Measurements from ENCODE around the gene VIPR2.
"Not testable (repeated sequence)": the region's sequence is repeated elsewhere in the genome, so short reads cannot be mapped to it uniquely, and the experiment has no call there.

The VIPR2 gene

DNA sequence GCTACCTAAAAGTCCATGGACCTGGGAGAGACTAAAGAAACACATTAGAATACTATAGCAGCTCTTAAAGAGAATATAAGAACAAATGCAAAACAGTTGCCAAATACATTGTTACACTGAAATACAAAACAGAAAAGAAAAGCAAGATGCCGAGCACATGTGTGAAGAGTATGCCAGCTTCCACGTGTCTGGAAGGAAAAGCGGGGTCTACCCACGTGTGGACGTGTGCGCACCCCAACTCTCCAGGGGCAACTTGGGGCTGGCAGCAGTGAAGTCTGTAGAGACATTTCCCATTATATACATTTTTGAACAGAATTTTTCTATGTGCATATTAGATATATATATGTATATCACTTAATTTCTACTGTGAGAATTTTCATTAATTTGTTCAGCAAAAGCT lies 6.2 kb downstream of the VIPR2 start:
- no peak for DNase-seq

DNA sequence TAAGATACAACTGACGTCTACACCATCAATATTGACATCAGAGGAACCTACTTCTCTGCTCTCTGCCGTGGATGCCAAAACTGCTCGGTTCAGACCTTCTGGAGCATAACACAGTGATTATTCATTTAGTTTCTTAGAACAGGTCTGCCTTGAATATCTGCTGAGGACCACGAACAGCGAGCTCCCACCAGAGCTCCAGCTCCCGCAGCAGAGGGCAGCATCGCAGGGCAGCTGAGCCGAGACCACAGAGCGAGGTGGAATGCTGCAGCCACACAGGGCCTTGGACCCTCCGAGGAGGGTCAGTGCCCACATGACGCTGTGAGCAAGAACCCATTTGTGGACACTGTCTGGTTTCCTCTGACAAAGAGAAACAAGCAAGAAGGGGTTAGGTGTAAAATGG lies 6.8 kb downstream of the VIPR2 start:
- DNase-seq = no peak

- no peak for DNase-seq
Measured at GRCh38 chr7:159136846-159137245, 7.8 kb downstream of the VIPR2 start.

- peak; percentile 6 for DNase-seq
Measured at GRCh38 chr7:159136442-159136841, 8.2 kb downstream of the VIPR2 start.

- DNase-seq = peak; percentile 7
Measured at GRCh38 chr7:159136013-159136412, 8.7 kb downstream of the VIPR2 start.

DNA sequence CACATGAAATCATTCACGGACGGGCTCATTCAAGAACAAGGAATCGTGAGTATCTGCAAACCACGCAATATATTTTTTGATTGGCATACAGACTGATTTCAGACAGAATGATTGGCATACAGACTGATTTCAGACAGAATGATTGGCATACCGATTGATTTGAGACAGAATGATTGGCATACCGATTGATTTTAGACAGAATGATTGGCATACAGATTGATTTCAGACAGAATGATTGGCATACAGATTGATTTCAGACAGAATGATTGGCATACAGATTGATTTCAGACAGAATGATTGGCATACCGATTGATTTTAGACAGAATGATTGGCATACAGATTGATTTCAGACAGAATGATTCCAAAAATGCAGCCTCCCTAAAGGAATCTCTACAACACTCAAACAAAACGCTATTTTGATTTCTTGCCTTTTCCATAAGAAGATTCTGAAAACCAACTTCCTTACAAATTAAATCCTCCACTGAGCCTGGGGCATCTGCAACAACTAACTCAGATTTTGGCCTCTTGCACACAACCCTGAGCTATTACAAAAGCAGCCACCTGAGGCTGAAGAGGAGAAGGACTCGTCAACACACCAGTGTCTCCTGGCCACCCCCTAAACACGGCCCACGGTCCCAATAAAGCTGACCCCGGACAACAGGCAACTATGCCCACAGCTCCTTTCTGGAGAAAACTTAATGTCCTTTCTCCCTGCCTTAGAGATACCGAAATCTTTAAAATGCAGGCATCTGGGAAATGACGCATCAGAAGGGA lies 11.8 kb downstream of the VIPR2 start:
- peak; percentile 26 for DNase-seq

GRCh38 chr7:159130820-159131219 lies 13.8 kb downstream of the VIPR2 start:
- DNase-seq = peak; percentile 4

GRCh38 chr7:159130199-159130775 lies 14.4 kb downstream of the VIPR2 start:
- DNase-seq = peak; percentile 2

DNA sequence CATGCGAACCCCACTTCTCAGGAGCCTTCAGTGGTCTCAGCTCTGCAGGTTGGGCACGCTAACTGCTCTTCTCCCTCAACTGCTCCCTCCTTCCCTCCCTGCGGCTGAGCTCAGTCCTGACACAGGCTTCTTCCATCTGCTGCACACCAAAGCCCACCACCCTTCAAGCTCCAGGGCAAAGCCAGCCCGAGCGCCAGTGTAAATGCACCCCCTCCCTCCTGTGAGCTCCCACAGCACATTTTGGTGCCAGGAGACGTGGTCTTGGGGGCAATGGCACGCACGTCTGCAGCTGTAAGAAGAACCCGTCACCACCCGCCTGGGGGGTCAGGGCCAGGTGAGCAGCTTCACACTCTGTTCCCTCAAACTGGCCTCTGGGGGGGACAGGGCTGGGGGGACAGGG lies 15.9 kb downstream of the VIPR2 start:
- DNase-seq = peak; percentile 13

DNA sequence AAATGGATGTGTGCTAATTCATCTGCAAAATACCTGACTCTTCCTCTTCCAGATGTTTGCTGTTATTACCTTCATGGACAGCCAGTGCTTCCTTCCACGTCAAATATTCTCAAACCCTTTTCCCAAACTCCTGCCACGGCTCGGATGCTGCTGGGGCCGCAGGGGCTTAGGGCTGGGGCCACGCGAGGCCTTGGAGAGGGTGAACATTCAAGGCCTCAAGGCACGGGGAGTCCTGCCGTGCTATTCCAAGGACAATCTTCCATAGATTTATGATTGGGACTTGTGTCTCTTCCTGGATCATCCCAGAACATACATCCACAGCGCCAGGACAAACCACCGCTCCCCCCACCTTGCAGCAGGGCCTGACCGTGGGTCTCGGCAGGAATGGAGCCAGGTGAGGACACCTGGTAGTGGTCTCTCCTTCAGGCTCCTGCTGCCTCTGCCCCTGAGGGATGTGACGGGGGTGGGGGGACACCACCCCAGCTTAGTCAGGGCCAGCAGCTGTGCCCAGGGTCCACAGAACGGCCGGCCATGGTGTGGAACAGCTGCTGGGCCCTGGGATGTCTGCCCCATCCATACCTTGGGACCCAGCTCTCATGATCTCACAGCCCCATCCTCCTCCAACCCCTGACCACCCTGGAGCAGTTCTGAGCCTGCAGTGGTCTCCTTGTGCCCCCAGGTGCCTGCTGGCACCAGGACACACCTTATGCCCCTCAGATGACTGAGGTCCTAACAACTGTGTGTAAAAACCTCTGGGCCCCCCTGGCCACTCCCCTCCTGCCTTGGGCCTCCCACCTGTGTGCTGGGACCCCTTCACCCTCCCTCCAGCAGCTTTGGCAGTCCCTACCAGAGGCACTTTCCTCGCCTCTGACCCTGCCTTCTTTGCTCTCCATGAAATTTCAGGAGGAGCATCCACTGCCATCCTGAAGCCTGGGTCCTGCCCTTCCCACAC lies 16.7 kb downstream of the VIPR2 start:
- DNase-seq = peak; percentile 10

DNA sequence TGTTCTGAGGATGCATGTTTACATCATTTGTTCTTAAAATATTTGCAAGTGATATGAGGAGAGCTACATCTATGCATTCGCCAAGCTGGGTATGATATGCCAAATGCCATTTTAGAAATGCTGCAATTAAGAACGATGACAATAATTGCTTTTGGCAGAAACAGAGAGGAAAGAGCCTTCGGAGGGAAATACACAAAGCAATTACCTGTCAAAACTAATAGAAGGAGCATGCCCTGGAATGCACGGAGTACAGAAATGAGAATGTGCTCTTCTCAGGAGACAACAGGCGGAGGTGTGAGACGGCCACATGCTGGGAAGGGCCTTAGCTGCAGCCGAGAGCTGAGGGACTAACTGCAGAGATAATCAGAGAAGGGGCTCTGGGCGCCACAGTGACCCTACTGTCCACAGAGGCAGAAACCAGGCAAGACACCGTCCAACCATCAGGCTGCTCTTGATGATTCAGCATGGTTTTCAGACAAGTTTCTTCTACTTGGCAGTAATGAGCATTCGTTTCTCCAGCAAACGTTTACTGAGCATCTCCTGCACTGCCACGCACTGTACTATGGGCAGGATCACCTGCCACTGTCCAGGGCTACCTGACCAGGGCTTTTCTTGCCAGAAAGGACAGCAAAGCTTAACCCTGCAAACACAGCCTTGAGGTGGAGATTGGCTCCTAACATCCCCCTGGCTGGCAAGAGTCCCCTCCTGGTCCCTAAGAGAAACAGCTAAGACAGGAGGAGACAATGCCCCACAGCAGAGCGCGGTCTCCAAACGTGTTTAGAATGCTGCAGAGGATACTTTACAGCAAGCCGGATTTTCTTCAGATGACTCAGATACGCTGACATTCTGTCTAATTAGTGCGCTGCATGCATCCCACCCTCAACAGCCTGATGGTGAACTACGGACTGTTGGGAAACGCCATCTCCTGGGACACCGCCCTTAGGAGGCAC lies 18.1 kb downstream of the VIPR2 start:
- peak; percentile 4 for DNase-seq

- no peak for DNase-seq
Measured at GRCh38 chr7:159125955-159126270, 18.8 kb downstream of the VIPR2 start.

GRCh38 chr7:159125104-159125954 lies 19.3 kb downstream of the VIPR2 start:
- DNase-seq = peak; percentile 3

GRCh38 chr7:159123793-159124192 lies 20.9 kb downstream of the VIPR2 start:
- DNase-seq = not testable (repeated sequence)

DNA sequence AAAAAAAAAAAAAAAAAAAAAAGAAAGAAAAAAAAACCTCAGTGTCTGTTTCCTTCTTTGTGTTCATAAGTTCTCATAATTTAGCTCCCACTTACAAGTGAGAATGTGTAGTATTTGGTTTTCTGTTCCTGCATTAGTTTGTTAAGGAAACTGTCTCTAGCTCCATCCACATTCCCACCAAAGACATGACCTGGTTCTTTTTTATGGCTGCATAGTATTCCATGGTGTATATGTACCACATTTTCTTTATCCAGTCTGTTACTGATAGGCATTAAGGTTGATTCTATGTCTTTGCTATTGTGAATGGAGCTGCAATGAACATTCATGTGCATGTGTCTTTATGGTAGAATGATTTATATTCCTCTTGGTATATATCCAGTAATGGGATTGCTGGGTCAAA lies 21.4 kb downstream of the VIPR2 start:
- DNase-seq = not testable (repeated sequence)

DNA sequence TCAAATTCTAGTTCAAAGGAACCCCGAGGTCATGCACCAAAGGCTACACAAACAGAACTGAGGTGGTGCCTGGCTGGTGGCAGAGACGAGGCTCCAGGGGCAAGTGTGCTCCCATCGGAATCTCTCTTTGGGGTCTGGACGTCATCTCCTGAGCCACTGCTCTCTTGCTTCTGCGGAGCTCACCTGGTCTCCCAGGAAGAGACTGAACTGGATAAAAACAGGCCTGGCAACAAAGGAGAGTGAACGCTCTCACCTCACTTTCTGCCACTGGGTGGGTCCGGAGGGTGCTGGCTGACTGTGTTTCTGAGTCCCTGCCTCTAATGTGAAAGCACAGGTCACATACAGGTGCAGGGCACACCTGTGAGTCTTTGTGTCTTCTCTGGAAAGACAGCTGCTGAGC lies 22.4 kb downstream of the VIPR2 start:
- DNase-seq = no peak

DNA sequence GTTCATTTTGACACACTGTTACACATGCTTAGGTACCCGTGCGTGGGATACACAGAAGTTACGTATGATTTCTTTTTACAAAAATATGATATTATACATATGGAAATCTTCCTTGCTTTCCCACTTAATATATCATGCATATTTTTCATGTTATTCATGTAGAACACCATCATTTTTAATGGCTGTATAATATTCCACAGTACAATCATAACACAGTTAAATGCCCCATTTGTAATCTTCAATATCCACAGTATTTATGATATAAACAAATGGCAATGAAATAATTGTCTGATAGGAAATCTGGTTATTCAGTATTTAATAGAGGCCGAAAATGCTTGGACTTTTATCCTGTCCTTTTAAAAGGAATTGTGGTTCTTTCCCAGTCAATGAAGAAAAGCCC lies 23.2 kb downstream of the VIPR2 start:
- DNase-seq = no peak

DNA sequence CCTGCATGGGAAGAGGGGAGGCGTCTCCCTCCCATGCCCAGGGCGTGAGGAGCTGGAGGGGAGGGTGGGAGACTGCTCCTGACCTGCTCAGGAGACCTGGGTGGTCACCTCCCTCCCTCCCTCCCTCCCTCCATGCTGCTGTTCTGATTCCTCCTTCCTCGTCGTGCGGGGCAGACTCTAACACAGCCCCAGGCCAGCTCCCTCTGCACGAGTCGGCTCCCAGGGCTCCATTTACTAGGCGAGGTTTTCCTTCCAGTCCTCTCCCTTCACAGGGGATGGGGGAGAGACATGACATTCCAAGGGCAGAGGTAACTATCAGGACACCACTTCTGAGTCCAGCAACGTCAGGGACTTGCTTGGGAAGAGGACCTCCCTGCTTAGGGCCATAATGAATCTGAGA lies 23.6 kb downstream of the VIPR2 start:
- peak; percentile 5 for DNase-seq

- peak; percentile 4 for DNase-seq
Measured at GRCh38 chr7:159120540-159120919, 24.1 kb downstream of the VIPR2 start.

GRCh38 chr7:159119851-159120539 lies 24.7 kb downstream of the VIPR2 start:
- DNase-seq = peak; percentile 3

All from right hindlimb (tissue), 1 donor.